Measurements from ENCODE around the gene MOB3B. TPM values are rescaled to one million over a fixed set of nuclear protein-coding genes. Genes with fewer than 3 reads are reported as not detected.

Gene MOB3B
- total RNA-seq, 1 donor from 2014 or later, result 3.8 TPM

DNA sequence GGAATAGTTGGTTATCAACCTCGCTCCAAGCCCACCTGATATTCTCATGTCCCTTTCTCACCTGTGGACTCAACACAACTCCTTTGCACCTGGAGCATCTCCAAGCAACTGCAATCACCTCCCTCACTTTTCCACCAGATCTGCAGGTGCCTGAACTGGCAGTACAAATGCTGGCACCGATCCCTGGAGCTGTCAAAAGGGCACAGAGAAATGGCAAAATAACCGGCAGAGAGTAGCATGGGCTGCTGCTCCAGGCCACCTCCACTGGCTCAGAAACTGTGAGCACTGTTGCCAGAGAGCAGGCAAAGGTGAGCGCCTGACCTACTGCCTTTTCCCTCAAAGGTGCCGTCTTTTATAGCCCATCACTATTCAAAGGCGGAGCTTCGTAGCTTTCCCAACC lies 247.3 kb downstream of the MOB3B start:
- Mint-ChIP-seq H3K27ac (ENCODE audit: unreplicated experiment) (no peak overlapping the region), H3K36me3 (ENCODE audit: low read depth) (no peaks in the 10 kb centered on the region), H3K4me3 (ENCODE audit: unreplicated experiment) (no peak overlapping the region), H3K4me1 (ENCODE audit: low read depth) (no peaks in the 10 kb centered on the region), H3K9me3 (ENCODE audit: low read depth) (no peaks in the 10 kb centered on the region), H3K27me3 (ENCODE audit: low read depth) (peaks cover 13% of the 10 kb centered on the region)
- TF ChIP-seq, protein P1, sequence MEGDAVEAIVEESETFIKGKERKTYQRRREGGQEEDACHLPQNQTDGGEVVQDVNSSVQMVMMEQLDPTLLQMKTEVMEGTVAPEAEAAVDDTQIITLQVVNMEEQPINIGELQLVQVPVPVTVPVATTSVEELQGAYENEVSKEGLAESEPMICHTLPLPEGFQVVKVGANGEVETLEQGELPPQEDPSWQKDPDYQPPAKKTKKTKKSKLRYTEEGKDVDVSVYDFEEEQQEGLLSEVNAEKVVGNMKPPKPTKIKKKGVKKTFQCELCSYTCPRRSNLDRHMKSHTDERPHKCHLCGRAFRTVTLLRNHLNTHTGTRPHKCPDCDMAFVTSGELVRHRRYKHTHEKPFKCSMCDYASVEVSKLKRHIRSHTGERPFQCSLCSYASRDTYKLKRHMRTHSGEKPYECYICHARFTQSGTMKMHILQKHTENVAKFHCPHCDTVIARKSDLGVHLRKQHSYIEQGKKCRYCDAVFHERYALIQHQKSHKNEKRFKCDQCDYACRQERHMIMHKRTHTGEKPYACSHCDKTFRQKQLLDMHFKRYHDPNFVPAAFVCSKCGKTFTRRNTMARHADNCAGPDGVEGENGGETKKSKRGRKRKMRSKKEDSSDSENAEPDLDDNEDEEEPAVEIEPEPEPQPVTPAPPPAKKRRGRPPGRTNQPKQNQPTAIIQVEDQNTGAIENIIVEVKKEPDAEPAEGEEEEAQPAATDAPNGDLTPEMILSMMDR (IDR thresholded peaks at IDR 0.05), result no peak
- DNase-seq (ENCODE audit: low spot score), result no peak

DNA sequence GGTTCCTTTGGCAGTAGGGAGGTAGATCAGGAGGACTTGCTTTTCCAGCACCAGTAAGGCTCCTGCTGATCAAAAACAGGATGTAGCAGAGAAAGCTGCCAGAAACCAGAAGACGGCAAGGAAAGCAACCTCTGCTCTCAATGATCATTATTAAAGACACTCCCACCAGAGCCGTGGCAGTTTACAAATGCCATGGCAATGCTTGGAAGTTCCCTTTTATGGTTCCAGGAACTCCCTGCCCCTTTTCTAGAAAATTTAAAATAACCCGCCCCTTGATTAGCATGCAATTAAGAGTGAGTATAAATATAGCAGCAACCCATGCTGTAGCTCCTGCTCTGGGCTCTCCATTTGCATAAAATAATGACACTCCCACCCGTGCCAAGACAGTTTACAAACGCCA lies 248.8 kb downstream of the MOB3B start:
- Mint-ChIP-seq H3K27ac (ENCODE audit: unreplicated experiment) (no peak overlapping the region), H3K4me3 (ENCODE audit: unreplicated experiment) (no peak overlapping the region), H3K4me1 (ENCODE audit: low read depth) (peaks cover 7% of the 10 kb centered on the region), H3K27me3 (ENCODE audit: low read depth) (peaks cover 9% of the 10 kb centered on the region), H3K36me3 (ENCODE audit: low read depth) (no peaks in the 10 kb centered on the region), H3K9me3 (ENCODE audit: low read depth) (no peaks in the 10 kb centered on the region)
- no peak for DNase-seq (ENCODE audit: low spot score)
- TF ChIP-seq, protein P1 (IDR thresholded peaks at IDR 0.05), result no peak

DNA sequence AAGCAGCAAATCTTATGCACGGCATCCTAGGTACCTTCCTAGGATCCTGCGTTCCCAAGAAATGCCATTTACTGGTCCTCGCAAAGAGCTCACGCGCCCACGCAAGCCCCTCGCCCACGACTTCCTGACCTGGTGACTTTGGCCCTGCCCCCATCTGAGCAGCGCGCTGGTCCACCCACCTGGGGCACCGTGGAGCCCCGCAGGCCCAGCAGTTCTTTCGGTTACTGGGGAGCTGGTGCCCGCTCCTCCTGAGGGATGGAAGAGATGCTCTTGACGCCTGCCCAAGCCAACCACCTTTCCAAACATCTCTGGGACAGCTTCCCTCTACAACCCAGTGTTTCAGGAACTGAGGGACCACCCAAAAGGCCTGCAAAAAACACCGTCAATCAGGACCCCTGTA lies 249.4 kb downstream of the MOB3B start:
- no peak overlapping the region for H3K27ac Mint-ChIP-seq (ENCODE audit: unreplicated experiment)

DNA sequence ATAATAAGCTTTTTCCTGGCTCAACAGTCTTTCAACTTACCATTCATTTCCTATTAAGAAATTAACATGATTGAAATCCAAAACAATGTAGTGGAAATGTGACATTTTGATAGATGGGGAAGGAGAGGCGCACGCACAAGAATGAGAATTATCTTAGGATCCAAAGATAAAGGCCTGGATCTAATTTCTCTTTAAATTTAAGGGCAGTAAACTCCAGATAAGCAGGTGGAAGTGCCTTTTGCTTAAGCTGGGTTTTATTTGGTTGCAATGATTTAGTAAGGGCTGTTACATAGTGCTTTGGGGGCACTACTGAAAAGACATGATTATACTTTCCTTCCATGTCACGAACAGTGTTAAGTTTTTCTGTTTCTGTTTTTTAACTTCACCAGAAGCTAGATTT lies 250.0 kb downstream of the MOB3B start:
- Mint-ChIP-seq H3K36me3 (ENCODE audit: low read depth) (no peaks in the 10 kb centered on the region), H3K27me3 (ENCODE audit: low read depth) (peaks cover 9% of the 10 kb centered on the region), H3K9me3 (ENCODE audit: low read depth) (no peaks in the 10 kb centered on the region), H3K4me3 (ENCODE audit: unreplicated experiment) (no peak overlapping the region), H3K4me1 (ENCODE audit: low read depth) (peaks cover 8% of the 10 kb centered on the region), H3K27ac (ENCODE audit: unreplicated experiment) (no peak overlapping the region)
- TF ChIP-seq, protein P1 (IDR thresholded peaks at IDR 0.05), result no peak
- DNase-seq (ENCODE audit: low spot score), result no peak

More for the DNA sequence above, 249.4 kb downstream of the MOB3B start:
- Mint-ChIP-seq H3K27me3 (ENCODE audit: low read depth) (peaks cover 9% of the 10 kb centered on the region), H3K4me3 (ENCODE audit: unreplicated experiment) (no peak overlapping the region), H3K4me1 (ENCODE audit: low read depth) (peaks cover 8% of the 10 kb centered on the region), H3K9me3 (ENCODE audit: low read depth) (no peaks in the 10 kb centered on the region), H3K36me3 (ENCODE audit: low read depth) (no peaks in the 10 kb centered on the region)
- TF ChIP-seq, protein P1 (IDR thresholded peaks at IDR 0.05), result no peak
- no peak for DNase-seq (ENCODE audit: low spot score)

DNA sequence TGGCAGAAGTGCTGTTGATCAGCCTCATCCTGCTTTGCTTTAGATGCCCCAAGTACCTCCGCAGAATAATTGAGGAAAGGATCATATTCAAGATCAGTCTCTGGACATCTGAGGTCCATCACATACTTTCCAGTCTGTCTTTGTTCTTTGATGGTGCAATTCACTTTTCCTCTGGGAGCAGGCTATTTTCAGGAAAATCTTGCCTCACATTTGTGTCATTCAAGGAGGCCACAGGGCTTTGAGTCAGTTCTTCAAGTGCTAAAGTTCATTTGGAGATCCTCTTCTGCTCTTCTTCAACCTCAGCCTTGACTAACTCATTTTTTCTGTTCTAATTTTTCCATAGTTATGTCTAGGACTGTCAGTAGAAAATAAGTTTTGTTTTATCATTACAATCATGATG lies 251.2 kb downstream of the MOB3B start:
- TF ChIP-seq, protein P1 (IDR thresholded peaks at IDR 0.05), result no peak
- no peak for DNase-seq (ENCODE audit: low spot score)
- Mint-ChIP-seq H3K4me3 (ENCODE audit: unreplicated experiment) (no peak overlapping the region), H3K4me1 (ENCODE audit: low read depth) (peaks cover 8% of the 10 kb centered on the region), H3K9me3 (ENCODE audit: low read depth) (no peaks in the 10 kb centered on the region), H3K27ac (ENCODE audit: unreplicated experiment) (no peak overlapping the region), H3K27me3 (ENCODE audit: low read depth) (peaks cover 9% of the 10 kb centered on the region), H3K36me3 (ENCODE audit: low read depth) (no peaks in the 10 kb centered on the region)

Measured in chondrocyte (in vitro differentiated cells).